HT-29 (cell line): ENCODE results near the gene RYR3. TPM values are rescaled to one million over a fixed set of nuclear protein-coding genes. Genes with fewer than 3 reads are reported as not detected.

ENCODE experiments used
- DNase-seq: peaks from one replicate; pipeline ENCODE4 v3.0.0-alpha.2; 2015; ENCODE audit warnings: low spot score
- small RNA-seq: library from RNA; depleted of rRNA; stranded (forward); fragments of <200 nt; gene quantifications from one replicate; pipeline ENCODE3, GENCODE V24; 2014
- total RNA-seq: library from RNA; depleted of rRNA; stranded (reverse); fragments of >200 nt; shearing (Covaris generic); gene quantifications from 2 replicates; pipeline ENCODE4 v1.2.3, GENCODE V29; 2014; rRNA removed

The RYR3 gene
- total RNA-seq, 1 experiment from 2014 or later: not detected

- DNase-seq: no peak
Measured at GRCh38 chr15:33866101-33866737, 555.5 kb downstream of the RYR3 start.

- DNase-seq: no peak
Measured at GRCh38 chr15:33871980-33872379, 561.2 kb downstream of the RYR3 start.

- no peak for DNase-seq
Measured at GRCh38 chr15:33872416-33873106, 561.8 kb downstream of the RYR3 start.

GRCh38 chr15:33874156-33874555, 563.4 kb downstream of the RYR3 start:
- DNase-seq: no peak

GRCh38 chr15:33882921-33883320, 572.2 kb downstream of the RYR3 start:
- DNase-seq: no peak

- no peak for DNase-seq
Measured at GRCh38 chr15:33888176-33888575, 577.4 kb downstream of the RYR3 start.

- DNase-seq: no peak
Measured at GRCh38 chr15:33894193-33894592, 583.4 kb downstream of the RYR3 start.

- DNase-seq: no peak
Measured at GRCh38 chr15:33902043-33902442, 591.3 kb downstream of the RYR3 start.

- DNase-seq: no peak
Measured at GRCh38 chr15:33903661-33904060, 592.9 kb downstream of the RYR3 start.

- no peak for DNase-seq
Measured at GRCh38 chr15:33907326-33907725, 596.6 kb downstream of the RYR3 start.

- no peak for DNase-seq
Measured at GRCh38 chr15:33908406-33908805, 597.6 kb downstream of the RYR3 start.

- no peak for DNase-seq
Measured at GRCh38 chr15:33910741-33911140, 600.0 kb downstream of the RYR3 start.

- DNase-seq: no peak
Measured at GRCh38 chr15:33912326-33912725, 601.6 kb downstream of the RYR3 start.

- DNase-seq: no peak
Measured at GRCh38 chr15:33913459-33913858, 602.7 kb downstream of the RYR3 start.

Small RNA genes within 50 kb of the gene (small RNA-seq; reads per million reads assigned to genes)
- gene RF00019: not detected

Other genes with a start within 250 kb of the RYR3 start
- gene FMN1, start 116.3 kb upstream of the RYR3 start, total RNA-seq: 9.4 and 11.5 TPM in 2 replicates